Measurements from ENCODE around the gene FRRS1. TPM values are rescaled to one million over a fixed set of nuclear protein-coding genes. Genes with fewer than 3 reads are reported as not detected.

FRRS1 gene
- total RNA-seq, 2 donors from 2014 or later, result 2.5 to 3.2 TPM

DNA sequence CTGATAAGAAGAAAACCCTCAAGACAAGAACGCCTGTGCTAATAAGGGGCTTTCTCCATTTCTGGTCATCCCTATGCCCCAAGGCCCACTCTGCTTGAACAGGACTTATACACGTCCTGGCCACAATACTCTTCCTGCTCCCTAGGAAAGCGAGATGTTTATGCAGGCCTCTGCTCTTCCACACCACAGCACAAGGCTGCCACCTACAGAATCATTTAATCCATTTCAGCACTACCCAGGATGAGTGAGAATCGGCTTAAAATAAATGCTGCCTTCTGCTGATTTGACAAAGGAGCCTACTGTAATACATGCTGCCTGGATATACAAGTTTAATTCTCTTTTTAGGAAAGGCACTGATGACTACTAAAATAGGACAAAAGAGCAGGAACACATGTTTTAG is 29.4 kb downstream of the FRRS1 start:
- no peaks in the 10 kb centered on the region for H3K4me1 Mint-ChIP-seq (ENCODE audit: low read depth in 2 of 2)
- H3K36me3 Mint-ChIP-seq, result no peaks in the 10 kb centered on the region
- ATAC-seq (no peak), DNase-seq (ENCODE audit: low spot score) (no peak)
- H3K27ac Mint-ChIP-seq, result no peak overlapping the region
- H3K4me3 Mint-ChIP-seq, result no peak overlapping the region
- no peaks in the 10 kb centered on the region for H3K27me3 Mint-ChIP-seq
- H3K9me3 Mint-ChIP-seq, result no peaks in the 10 kb centered on the region

DNA sequence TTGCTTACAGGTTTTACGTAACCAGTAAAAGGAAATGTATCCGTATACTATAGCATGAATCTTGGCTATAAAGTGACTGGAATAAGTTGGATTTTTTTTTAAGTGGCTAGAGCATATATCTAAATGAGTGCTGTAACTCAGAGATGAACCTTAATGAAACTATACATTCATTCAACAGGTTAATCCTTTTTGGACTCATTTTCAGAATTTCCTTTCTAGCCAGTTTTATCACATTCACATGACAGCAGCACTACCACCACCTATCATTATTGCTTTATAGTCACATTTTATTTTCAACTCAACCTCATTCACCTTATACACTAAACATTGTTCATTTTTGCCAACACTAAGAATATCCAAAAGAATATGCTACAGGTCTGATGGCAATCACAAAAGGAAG is 30.6 kb downstream of the FRRS1 start:
- Mint-ChIP-seq H3K36me3 (no peaks in the 10 kb centered on the region), H3K27ac (no peak overlapping the region), H3K4me3 (no peak overlapping the region), H3K4me1 (ENCODE audit: low read depth in 2 of 2) (no peaks in the 10 kb centered on the region), H3K9me3 (no peaks in the 10 kb centered on the region), H3K27me3 (no peaks in the 10 kb centered on the region)
- ATAC-seq, result no peak
- no peak for DNase-seq (ENCODE audit: low spot score)

DNA sequence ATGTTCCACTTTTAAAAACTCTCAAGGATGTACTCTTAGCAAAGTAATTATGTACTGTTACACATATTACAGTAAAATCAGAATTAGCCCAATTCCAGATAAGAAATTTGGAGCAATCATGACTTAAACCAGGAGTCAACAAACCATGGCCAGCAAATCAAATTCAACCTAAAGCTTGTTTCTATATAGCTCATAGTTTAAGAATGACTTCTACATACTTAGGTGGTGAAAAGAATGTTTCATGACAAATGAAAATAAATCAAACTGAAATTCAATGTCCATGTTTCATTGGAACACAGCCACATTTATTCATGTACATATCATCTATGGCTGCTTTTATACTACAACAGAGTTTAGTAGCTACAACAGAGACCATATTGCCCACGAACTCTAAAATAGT is 35.1 kb downstream of the FRRS1 start:
- no peak overlapping the region for H3K4me3 Mint-ChIP-seq
- H3K27ac Mint-ChIP-seq, result no peak overlapping the region
- H3K9me3 Mint-ChIP-seq, result no peaks in the 10 kb centered on the region
- ATAC-seq (no peak), DNase-seq (ENCODE audit: low spot score) (no peak)
- H3K27me3 Mint-ChIP-seq, result no peaks in the 10 kb centered on the region
- H3K36me3 Mint-ChIP-seq, result no peaks in the 10 kb centered on the region
- no peaks in the 10 kb centered on the region for H3K4me1 Mint-ChIP-seq (ENCODE audit: low read depth in 2 of 2)

DNA sequence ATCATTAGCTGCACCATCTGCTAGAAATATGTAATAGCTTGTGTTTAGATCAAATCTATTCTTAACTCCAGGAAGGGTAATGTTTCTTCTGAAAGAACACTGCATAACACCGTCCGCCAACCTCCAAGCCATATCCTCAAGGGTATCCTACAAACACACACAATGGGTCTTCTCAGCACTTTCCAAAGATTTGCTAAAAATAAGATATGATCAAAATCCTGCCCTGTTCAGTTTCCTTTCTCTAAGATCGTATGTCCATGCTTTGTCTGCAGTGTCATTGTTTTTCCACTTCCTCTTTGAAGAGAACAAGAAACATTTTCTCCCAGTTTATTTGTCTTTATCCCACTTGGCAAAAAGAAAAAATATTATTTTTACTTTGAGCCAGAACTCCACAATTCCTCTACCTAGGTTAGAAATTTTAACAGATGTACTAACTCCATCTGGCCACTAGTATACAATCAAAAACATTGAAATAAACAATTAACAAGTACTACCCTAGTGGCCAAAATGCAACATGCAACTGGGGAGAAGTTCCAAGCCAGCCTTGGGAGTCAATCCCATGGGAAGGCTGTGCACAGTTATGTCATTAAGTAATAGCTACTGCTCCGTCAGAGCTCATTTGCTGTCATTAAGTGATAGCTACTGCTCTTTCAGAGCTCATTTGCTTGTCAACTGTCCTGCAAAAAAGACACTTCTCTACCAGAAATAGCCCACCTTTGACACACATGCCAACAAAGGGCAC is 37.8 kb downstream of the FRRS1 start:
- Mint-ChIP-seq H3K4me3 (no peak overlapping the region), H3K27ac (no peak overlapping the region), H3K9me3 (no peaks in the 10 kb centered on the region), H3K4me1 (ENCODE audit: low read depth in 2 of 2) (no peaks in the 10 kb centered on the region), H3K27me3 (no peaks in the 10 kb centered on the region), H3K36me3 (no peaks in the 10 kb centered on the region)
- ATAC-seq, result no peak
- no peak for DNase-seq (ENCODE audit: low spot score)

GRCh38 chr1:99727575-99728185 is 38.8 kb downstream of the FRRS1 start:
- DNase-seq (ENCODE audit: low spot score) (no peak), ATAC-seq (no peak)
- Mint-ChIP-seq H3K27ac (no peak overlapping the region), H3K9me3 (no peaks in the 10 kb centered on the region), H3K27me3 (no peaks in the 10 kb centered on the region), H3K4me3 (no peak overlapping the region), H3K4me1 (ENCODE audit: low read depth in 2 of 2) (no peaks in the 10 kb centered on the region), H3K36me3 (no peaks in the 10 kb centered on the region)

DNA sequence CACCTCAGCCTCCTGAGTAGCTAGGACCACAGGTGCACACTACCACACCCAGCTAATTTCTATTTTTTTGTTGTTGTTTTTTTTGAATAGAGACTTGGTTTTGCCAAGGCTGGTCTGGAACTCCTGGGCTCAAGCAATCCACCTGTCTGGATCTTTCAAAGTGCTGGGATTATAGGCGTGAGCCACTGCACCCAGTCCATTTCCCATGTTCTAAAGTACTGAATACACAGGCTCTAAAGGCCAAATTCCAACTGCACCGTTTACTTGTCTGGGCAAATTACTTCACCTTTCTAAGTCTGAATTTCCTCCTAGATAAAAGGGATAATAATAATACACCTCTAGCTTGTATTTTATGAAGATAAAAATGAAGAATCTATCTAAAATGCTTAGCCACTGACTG is 39.6 kb downstream of the FRRS1 start:
- Mint-ChIP-seq H3K27ac (no peak overlapping the region), H3K27me3 (no peaks in the 10 kb centered on the region), H3K4me3 (no peak overlapping the region), H3K4me1 (ENCODE audit: low read depth in 2 of 2) (no peaks in the 10 kb centered on the region), H3K9me3 (no peaks in the 10 kb centered on the region), H3K36me3 (no peaks in the 10 kb centered on the region)
- DNase-seq (ENCODE audit: low spot score) (no peak), ATAC-seq (no peak)

DNA sequence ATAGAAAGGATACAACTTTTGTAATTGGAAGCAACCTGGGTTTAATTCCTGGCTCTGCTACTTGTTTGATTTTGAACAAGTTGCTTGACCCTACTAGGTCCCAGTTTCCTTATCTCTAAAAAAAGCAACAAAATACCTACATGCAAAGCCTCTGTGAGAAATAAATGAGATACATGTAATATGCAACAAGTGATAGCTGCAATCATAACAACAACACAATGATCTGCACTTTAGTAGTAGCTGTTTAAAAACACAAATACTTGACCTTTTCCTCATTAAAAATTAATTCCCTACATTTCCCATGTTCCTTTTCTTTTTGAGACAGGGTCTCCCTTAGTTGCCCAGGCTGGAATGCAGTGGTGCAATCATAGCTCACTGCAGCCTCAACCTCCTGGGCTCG is 40.0 kb downstream of the FRRS1 start:
- no peak for ATAC-seq
- Mint-ChIP-seq H3K27ac (no peak overlapping the region), H3K4me3 (no peak overlapping the region), H3K4me1 (ENCODE audit: low read depth in 2 of 2) (no peaks in the 10 kb centered on the region), H3K36me3 (no peaks in the 10 kb centered on the region), H3K9me3 (no peaks in the 10 kb centered on the region), H3K27me3 (no peaks in the 10 kb centered on the region)
- no peak for DNase-seq (ENCODE audit: low spot score)

DNA sequence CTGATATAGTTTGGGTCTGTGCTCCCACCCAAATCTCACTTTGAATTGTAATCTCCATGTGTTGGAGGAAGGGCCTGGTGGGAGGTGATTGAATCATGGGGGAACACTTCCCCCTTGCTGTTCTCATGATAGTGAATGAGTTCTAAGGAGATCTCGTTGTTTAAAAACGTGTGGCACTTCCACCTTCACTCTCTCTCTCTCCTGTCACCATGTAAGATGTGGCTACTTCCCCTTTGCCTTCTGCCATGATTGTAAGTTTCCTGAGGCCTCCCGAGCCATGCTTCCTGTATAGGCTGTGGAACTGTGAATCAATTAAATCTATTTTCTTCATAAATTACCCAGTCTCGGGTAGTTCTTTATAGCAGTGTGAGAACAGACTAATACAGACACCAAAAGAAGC is 40.4 kb downstream of the FRRS1 start:
- ATAC-seq (no peak), DNase-seq (ENCODE audit: low spot score) (no peak)
- Mint-ChIP-seq H3K4me1 (ENCODE audit: low read depth in 2 of 2) (no peaks in the 10 kb centered on the region), H3K27ac (no peak overlapping the region), H3K9me3 (no peaks in the 10 kb centered on the region), H3K27me3 (no peaks in the 10 kb centered on the region), H3K4me3 (no peak overlapping the region), H3K36me3 (no peaks in the 10 kb centered on the region)

DNA sequence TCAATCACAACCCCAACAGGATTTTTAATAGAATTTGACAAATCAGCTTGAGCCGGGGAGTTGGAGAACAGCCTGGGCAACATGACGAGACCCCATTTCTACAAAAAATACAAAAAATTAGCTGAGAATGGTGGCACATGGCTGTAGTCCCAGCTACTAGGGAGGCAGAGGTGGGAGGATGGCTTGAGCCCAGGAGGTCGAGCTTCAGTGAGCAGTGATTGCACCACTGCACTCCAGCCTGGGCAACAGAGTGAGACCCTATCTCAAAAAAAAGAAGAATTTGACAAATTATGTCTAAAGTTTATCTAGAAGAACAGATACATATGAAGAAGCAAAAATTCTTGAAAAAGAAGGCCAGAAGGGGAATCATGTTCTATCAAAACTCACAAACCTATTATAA is 43.2 kb downstream of the FRRS1 start:
- ATAC-seq (no peak), DNase-seq (ENCODE audit: low spot score) (no peak)
- no peaks in the 10 kb centered on the region for H3K4me1 Mint-ChIP-seq (ENCODE audit: low read depth in 2 of 2)
- no peaks in the 10 kb centered on the region for H3K36me3 Mint-ChIP-seq
- no peaks in the 10 kb centered on the region for H3K9me3 Mint-ChIP-seq
- H3K4me3 Mint-ChIP-seq, result no peak overlapping the region
- no peak overlapping the region for H3K27ac Mint-ChIP-seq
- no peaks in the 10 kb centered on the region for H3K27me3 Mint-ChIP-seq

DNA sequence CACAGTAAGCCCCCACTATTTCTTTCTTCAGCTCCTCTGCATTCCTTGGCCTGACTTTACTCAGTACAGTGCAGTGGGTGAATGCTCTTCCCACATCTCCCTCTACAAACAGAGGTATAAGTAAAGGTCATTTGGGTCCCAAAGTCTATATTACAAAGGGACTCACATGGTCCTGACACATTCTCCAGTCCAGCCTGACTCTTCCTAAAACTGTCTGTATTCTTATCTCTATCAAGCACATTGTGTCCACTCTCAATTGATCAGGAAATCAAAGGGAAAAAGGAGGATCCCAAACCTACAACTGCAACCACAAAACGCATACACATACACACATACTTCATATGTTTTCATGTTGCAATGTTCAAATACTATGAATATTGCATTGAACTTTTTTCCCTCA is 49.4 kb downstream of the FRRS1 start:
- no peak overlapping the region for H3K27ac Mint-ChIP-seq
- no peaks in the 10 kb centered on the region for H3K36me3 Mint-ChIP-seq
- no peak overlapping the region for H3K4me3 Mint-ChIP-seq
- no peaks in the 10 kb centered on the region for H3K4me1 Mint-ChIP-seq (ENCODE audit: low read depth in 2 of 2)
- no peaks in the 10 kb centered on the region for H3K9me3 Mint-ChIP-seq
- ATAC-seq (no peak), DNase-seq (ENCODE audit: low spot score) (no peak)
- no peaks in the 10 kb centered on the region for H3K27me3 Mint-ChIP-seq

DNA sequence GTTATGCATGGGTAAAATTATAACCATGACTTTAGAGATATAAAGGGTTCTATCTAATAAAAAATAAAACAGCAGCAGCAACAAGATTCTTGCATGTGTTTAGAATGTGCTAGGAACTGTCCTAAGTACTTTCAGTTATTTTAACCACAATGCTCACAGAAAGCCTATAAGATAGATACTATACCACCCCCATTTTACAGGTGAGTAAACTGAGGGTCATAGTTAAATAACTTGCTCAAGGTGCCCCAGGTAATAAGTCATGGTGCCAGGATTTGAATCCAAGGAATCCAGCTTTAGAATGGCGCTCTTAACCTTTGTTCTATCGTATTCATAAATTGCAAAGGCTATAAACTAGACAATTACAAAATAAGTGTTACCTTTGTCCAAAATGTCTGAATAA is 53.4 kb downstream of the FRRS1 start:
- Mint-ChIP-seq H3K9me3 (no peaks in the 10 kb centered on the region), H3K4me1 (ENCODE audit: low read depth in 2 of 2) (no peaks in the 10 kb centered on the region), H3K27ac (no peak overlapping the region), H3K27me3 (no peaks in the 10 kb centered on the region), H3K4me3 (no peak overlapping the region), H3K36me3 (no peaks in the 10 kb centered on the region)
- no peak for ATAC-seq
- DNase-seq (ENCODE audit: low spot score), result no peak

- Mint-ChIP-seq H3K4me1 (ENCODE audit: low read depth in 2 of 2) (no peaks in the 10 kb centered on the region), H3K27ac (no peak overlapping the region), H3K4me3 (no peak overlapping the region), H3K27me3 (no peaks in the 10 kb centered on the region), H3K9me3 (no peaks in the 10 kb centered on the region), H3K36me3 (no peaks in the 10 kb centered on the region)
- ATAC-seq (no peak), DNase-seq (ENCODE audit: low spot score) (no peak)
Observed at GRCh38 chr1:99710994-99711393, 55.4 kb downstream of the FRRS1 start.

DNA sequence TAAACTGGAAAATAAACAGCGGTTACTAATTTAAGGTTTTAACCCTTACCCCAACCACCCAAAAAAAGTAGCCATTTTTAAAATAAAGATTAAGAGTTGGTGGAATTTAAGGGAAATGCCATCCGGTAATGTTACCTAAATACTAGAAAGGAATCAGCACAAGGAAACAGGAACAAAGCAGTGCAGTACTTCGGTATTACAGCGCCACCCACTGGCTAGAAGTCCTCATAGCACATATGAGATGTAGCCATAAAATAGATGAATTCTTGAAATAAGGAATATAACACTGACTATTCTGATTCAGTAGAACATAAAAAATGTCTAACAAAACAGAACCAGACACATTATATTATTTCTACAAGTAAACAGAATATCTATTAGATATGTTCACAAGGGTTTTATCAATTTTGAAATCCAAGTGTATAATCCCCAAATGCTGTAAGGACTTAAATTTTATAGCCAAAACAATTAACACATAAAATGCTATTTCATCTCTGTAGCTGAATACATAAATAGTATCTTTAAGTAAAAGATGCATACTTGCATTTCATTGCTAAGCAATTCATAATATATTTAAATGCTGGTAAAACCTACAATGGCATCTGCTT is 58.8 kb downstream of the FRRS1 start:
- Mint-ChIP-seq H3K27ac (no peak overlapping the region), H3K9me3 (no peaks in the 10 kb centered on the region), H3K4me3 (no peak overlapping the region), H3K27me3 (no peaks in the 10 kb centered on the region), H3K36me3 (no peaks in the 10 kb centered on the region), H3K4me1 (ENCODE audit: low read depth in 2 of 2) (peaks cover 0 to 4% of the 10 kb centered on the region in 2 donors)
- ATAC-seq (no peak), DNase-seq (ENCODE audit: low spot score) (no peak)

DNA sequence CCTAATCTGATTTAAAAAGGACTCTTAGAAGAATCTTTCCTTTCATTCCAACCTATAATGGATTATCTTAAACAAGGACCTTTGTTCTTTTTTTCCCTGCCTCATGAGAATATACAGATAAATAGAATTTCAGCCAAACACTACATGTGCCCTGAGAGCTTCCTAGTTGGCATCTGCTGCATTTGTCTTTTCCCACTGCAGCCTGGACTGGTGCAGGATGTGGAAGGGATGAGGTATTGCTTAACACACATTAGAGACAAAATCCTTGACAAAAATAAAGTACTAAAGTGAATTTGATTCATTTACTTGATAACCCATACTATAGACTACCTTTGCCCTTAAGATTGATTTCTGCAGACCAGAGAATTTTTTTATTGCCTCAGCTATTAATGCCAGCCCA is 61.0 kb downstream of the FRRS1 start:
- no peak for ATAC-seq
- Mint-ChIP-seq H3K27ac (no peak overlapping the region), H3K9me3 (no peaks in the 10 kb centered on the region), H3K4me1 (ENCODE audit: low read depth in 2 of 2) (peaks cover 0 to 4% of the 10 kb centered on the region in 2 donors), H3K36me3 (no peaks in the 10 kb centered on the region), H3K27me3 (no peaks in the 10 kb centered on the region), H3K4me3 (no peak overlapping the region)
- no peak for DNase-seq (ENCODE audit: low spot score)

All from natural killer cell treated with Interleukin-12 subunit alpha and Interleukin-12 subunit beta and Interleukin-15 and Interleukin-18, amount 100 ng/mL, for 72 hours (primary cell).